H4 (cell line): ENCODE results near the gene CHCHD3. TPM values are rescaled to one million over a fixed set of nuclear protein-coding genes. Genes with fewer than 3 reads are reported as not detected.
"Not testable (repeated sequence)": the region's sequence is repeated elsewhere in the genome, so short reads cannot be mapped to it uniquely, and the experiment has no call there.

Source experiments
- DNase-seq: peaks from one replicate; pipeline ENCODE4 v3.0.0-alpha.2; 2015; ENCODE audit warnings: low spot score
- total RNA-seq: library from RNA; depleted of rRNA; stranded (reverse); fragments of >200 nt; shearing (Covaris generic); gene quantifications from 2 replicates; pipeline ENCODE4 v1.2.3, GENCODE V29; 2014

CHCHD3 gene
- total RNA-seq, 1 experiment from 2014 or later = 102 TPM

- DNase-seq = no peak
Measured at GRCh38 chr7:132904209-132904608, 177.7 kb downstream of the CHCHD3 start.

DNA sequence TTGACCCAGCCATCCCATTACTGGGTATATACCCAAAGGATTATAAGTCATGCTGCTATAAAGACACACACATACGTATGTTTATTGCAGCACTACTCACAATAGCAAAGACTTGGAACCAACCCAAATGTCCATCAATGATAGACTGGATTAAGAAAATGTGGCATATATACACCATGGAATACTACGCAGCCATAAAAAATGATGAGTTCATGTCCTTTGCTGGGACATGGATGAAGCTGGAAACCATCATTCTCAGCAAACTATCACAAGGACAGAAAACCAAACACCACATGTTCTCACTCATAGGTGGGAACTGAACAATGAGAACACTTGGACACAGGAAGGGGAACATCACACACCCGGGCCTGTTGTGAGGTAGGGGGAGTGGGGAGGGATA is 179.6 kb downstream of the CHCHD3 start:
- not testable (repeated sequence) for DNase-seq

DNA sequence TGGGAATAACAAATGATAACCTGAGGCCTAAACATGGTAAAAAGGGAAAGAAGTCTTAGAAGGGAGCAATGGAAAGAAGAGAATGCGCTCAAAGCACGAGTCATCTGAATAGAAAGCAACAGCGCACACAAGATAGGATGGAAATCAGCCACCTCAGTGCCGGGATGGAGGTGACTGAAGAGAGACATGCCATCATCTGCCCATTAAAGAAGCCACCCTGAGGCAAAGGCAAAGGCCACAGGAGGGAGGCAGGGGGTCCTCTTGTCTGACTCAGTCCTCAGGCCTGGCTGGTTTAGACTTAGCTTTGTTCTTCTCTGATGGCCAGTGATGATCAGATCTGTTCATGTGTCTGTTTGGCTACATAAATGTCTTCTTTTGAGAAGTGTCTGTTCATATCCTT is 180.6 kb downstream of the CHCHD3 start:
- no peak for DNase-seq

DNA sequence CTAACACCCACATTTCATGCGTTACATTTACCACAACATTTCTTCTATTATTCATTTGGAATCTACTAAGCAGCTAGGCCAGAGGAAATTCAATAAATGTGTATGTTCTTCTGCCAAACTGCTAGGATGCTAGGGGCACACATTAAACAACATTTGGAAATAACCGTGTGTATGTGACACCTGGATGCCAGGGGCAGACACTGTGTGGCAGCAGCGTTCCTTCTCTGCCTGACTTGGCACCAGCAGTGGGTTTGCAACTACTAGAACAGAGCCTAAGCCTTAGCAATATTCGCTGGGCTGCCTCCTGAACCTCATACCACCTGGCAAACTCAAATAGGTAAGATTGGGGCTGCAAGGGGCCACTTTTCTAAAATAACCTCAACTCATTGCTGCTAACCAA is 182.1 kb downstream of the CHCHD3 start:
- DNase-seq = no peak

- DNase-seq = not testable (repeated sequence)
Measured at GRCh38 chr7:132898641-132899175, 183.2 kb downstream of the CHCHD3 start.

GRCh38 chr7:132897093-132897687 is 184.7 kb downstream of the CHCHD3 start:
- DNase-seq = no peak

- DNase-seq = no peak
Measured at GRCh38 chr7:132895231-132895630, 186.7 kb downstream of the CHCHD3 start.

DNA sequence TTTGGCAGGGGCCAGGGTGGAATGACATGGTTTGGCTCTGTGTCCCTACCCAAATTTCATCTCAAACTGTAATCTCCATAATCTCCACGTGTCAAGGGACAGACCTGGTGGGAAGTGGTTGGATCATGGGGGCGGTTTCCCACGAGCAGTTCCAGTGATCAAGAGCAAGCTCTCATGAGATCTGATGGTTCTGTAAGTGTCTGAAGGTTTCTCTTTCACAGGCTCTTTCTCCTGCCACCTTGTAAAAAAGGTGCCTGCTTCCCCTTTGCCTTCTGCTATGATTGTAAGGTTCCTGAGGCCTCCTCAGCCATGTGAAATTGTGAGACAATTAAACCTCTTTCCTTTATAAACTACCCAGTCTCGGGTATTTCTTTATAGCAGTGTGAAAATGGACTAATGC is 188.3 kb downstream of the CHCHD3 start:
- DNase-seq = no peak

DNA sequence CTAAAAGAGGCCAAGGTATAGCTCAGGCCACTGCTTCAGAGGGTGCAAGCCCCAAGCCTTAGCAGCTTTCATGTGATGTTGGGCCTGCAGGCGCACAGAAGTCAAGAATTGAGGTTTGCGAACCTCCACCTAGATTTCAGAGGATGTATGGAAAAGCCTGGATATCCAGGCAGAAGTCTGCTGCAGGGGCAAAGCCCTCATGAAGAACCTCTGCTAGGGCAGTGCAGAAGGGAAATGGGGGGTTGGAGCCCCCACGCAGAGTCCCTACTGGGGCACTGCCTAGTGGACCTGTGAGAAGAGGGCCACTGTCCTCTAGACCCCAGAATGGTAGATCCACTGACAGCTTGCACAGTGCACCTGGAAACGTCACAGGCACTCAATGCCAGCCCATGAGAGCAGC is 189.1 kb downstream of the CHCHD3 start:
- not testable (repeated sequence) for DNase-seq

DNA sequence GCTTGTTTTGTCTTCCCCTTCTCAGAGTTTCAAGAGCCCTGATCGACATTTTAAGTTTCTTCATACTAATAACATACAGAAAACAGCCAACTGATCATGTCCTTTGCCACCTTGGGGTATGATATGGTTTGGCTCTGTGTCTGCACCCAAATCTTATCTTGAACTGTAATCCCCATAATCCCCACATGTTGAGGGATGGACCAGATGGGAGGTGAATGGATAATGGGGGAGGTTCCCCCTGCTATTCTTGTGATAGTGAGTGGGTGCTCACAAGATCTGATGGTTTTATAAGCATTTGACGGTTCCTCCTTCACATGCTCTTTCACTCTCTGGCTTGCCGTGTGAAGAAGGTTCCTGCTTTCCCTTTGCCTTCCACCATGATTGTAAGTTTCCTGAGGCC is 190.3 kb downstream of the CHCHD3 start:
- DNase-seq = no peak

DNA sequence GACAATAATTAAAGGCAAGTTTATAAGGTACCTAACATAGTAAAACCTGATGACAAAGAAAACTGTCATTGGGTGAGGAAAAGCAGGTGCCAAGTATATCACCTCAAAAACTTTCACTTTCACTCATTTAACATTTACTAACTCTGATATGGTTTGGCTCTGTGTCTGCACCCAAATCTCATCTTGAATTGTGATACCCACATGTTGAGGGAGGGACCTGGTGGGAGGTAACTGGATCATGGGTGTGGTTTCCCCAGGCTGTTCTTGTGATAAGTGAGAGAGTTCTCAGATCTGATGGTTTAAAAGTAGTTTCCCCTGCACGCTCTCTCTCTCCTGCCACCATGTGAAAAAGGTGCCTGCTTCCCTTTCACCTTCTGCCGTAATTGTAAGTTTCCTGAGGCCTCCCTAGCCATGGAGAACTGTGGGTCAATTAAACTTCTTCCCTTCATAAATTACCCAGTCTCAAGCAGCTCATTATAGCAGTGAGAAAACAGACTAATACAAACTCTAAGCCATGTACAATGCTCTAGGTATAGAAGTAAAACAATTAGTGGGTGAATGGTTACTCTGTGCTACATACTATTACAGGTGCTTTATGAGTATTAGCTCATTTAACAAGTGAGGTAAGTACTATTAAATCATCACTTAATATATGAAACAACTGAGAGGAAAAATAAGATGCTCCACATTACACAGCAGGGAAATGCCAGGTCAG is 199.0 kb downstream of the CHCHD3 start:
- DNase-seq = no peak

DNA sequence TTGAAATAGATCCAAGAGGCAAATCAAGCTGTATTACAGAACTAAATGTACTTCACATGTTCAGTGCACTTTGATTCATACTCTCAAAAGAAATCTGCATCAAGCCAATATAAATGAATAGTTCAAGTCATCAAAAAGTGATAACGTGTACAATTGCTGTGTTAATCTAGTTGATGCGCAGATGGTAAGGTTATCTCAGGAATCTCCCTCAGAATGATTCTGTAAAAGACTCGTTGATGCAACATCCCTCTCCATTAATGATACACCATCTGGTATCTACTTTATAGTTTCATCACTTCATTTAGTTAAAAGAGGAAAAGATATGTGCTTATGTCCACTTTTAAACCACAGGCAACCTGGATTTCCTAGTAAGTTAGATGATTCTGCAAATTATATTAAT is 200.6 kb downstream of the CHCHD3 start:
- no peak for DNase-seq

- DNase-seq = no peak
Measured at GRCh38 chr7:132879579-132879978, 202.3 kb downstream of the CHCHD3 start.

DNA sequence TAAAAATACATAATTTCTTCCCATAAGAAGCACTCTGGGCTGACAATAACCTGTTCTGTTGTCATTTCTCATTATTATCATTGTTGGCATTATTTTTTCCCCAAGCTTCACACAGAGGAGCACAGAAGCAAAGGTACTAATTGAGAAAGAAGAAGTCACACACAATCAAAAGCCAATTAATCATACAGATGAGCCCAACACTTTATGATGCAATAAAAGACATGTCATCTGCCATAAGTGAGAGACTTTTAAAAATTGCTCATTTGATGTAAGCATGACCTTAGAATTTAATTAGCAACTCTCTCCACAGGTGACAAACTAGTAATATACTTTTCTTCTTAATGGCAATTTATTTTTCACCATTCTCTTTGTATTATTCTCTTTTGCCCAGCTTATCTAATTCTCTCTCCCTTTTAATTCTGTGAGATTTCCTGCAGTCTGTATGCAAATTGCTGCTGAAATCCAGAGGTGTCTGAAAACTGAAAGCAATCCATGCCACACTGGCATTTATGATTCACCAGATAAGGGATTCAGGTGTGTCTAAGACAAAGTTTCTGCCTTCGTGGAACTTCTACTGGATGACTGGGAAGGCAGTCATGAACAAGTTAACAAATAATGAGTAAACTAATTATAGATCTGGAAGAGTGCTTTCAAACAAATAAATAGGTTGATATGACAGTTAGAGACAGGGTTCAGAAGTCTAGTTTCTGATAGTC is 203.5 kb downstream of the CHCHD3 start:
- no peak for DNase-seq

DNA sequence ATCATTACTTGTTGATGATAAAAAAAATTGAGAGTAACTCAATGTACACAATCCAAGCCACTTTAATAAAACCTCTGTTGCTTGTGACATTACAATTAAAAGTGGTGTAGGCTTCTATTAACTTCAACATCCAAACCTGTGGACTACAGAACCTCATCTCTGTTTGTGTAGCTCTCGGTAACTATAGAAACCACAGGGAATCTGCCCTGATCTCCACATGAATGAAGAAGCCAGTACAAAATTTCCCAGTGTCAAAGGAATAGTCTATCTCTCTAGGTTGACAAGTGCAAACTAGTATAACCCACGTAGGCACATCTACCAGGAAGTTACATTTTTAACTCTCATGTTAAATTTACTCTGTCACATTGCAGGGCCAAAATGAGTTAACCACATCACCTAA is 204.3 kb downstream of the CHCHD3 start:
- no peak for DNase-seq

- no peak for DNase-seq
Measured at GRCh38 chr7:132876576-132876975, 205.3 kb downstream of the CHCHD3 start.

GRCh38 chr7:132872034-132872433 is 209.9 kb downstream of the CHCHD3 start:
- no peak for DNase-seq

GRCh38 chr7:132871419-132871818 is 210.5 kb downstream of the CHCHD3 start:
- DNase-seq = no peak

DNA sequence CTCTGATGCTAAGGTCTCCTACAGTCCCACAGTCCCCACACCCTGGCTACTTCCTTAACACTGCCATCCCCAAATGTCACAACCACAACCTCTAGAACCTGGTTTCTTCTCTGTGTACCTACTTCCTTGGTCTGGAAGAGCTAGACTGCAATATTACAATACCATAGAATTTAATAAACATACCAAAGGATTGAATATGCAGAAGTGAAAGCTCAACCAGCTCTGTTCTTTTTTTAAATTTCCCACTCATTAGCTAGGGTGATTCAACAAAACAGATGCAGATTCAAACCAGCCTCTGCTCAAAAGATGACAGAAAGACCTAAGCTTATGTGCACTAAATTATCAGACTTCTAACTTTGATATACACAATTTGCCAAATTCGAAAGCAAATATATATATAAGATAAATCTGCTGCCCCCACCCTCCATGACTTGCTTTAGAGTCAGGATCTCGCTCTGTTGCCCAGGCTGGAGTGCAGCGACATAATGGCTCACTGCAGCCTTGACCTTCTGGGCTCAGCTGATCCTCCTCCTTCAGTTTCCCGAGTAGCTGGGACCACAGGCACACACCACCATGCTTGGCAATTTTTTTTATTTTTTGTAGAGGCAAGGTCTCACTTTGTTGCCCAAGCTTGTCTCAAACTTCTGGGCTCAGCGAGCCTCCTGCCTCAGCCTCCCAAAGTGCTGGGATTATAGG is 212.6 kb downstream of the CHCHD3 start:
- DNase-seq = no peak

DNA sequence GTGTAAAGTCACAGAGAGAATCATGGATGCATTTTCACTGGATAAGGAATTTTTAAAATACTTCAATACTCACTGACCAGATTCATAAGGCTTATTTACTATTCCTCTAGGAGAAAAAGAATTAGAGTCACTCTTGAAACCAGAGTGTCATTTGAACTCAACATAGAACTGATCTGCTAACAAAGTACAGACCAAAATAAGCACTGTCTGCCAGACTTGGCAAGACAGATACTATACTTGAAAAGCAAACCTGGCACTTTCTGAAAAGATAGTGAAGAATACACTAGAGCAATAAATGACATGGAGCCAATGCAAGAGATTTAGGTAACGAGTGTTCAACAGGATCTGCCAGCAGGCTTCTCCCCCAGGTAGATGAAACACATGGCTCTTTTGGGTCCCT is 215.3 kb downstream of the CHCHD3 start:
- DNase-seq = no peak

- DNase-seq = no peak
Measured at GRCh38 chr7:132866144-132866531, 215.8 kb downstream of the CHCHD3 start.
